Activated CD8-positive, alpha-beta memory T cell treated with anti-CD3 and anti-CD28 coated beads for 1 hour (primary cell): ENCODE data around the gene GYG2.
"Not testable (repeated sequence)": the region's sequence is repeated elsewhere in the genome, so short reads cannot be mapped to it uniquely, and the experiment has no call there.

ENCODE experiments used
- DNase-seq, 2 donors: peaks; one replicate each; pipeline ENCODE4 v3.0.0-alpha.2; 2020; ENCODE audit warnings: low read depth in 1 of 2; ENCODE audit errors: extremely low read depth in 1 of 2

The GYG2 gene

DNA sequence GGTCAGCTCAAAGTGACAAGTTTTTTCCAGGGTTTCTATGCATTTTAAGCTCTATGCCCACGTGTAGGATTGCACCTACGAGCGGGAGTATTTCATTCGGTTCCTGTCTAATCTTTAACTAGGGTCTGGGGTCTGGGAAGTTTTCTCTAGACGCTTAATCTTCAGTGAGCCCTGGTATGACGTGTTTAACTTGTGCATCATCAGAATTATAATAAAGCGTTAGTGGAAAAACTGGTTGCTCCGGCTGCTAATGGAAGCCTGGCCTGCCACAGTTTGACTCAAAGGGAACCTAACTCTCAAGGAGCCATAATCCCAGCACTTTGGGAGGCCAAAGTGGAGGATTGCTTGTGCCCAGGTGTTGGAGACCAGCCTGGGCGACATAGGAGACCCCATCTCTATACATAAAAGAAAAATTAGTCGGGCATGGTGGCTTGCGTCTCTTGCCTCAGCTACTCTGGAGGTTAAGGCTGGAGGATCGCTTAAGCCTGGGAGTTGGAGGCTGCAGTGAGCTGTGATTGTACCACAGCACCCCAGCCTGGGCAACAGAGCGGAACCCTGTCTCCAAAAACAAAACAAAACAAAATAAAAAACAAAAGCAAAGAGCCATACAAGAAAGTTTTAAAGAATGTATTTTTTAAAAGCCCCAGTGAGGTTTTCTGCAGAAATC is 70.2 kb downstream of the GYG2 start:
- no peak for DNase-seq

DNA sequence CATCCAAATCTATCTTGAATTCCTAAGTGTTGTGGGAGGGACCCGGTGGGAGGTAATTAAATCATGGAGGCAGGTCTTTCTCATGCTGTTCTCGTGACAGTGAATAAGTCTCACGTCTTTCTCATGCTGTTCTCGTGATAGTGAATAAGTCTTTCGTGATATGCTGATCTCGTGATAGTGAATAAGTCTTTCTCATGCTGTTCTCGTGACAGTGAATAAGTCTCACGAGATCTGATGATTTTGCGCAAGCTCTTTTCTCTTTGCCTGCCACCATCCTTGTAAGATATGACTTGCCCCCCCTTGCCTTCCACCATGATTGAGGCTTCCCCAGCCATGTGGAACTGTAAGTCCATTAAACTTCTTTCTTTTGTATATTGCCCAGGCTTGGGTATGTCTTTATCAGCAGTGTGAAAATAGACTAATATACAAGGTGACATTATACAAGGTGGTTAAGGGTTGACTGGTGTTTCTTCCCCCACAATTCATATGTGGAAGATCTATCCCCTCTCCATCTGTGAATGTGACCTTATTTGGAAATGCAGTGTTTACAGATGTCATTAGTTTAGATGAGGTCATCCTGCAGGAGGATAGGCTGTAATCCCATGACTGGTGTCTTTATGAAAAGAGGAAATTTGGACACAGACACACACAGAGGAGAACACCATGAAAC is 72.8 kb downstream of the GYG2 start:
- DNase-seq: no peak

DNA sequence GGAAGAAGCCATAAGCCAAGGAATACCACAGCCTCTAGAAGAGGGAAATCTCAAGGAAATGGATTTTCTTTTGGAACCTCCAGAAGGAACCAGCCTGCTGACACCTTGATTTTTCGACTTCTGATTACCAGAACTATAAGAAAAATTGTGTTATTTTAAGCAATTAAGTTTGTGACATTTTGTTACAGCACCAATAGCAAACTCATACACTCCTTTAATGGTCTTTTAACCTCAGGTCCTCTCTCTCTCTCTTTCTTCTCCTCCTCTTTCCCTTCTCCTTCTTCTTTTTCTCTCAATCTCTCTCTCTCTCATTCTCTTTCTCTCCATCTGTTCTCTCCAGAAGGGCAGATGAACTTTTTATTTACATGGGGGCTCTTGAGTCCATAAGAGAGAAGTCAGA is 74.1 kb downstream of the GYG2 start:
- DNase-seq: no peak

DNA sequence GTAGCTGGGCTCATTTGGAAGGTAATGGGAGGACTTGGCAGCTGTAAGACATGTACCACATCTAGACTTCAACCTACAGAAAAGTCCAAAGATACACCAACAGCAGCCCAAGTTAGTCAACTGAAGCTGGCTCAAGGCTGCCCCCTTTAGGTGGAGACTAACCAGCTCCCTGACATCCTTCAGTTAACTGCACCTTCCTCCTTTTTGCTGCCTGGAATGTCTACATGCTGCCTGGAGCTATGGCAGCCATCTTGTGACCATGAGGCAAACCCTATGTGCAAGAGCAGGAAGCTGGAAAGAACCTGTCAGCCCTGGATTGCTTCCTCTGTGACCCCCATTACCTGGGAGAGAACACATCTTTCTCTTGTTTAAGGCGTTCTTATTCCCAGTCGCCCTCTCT is 74.6 kb downstream of the GYG2 start:
- DNase-seq: no peak

DNA sequence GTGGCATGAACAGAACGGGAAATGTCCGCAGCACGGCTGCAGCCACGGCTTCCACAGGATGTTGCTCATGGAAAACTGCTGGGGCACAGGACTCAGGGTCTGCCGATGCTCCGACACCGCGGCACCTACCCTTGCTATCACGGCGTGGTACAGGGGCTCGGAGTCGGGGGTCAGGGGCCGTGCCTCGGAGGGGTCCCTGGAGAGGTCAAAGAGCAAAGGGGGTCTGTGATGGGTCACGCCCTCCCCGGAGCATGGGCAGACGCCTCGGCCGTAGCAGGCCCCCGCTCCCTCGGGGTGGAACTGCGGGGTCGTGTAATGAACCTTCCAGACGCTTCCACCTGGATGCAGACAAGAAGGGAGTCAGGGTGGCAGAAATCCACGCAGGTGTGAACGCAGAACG is 78.6 kb downstream of the GYG2 start:
- no peak for DNase-seq

DNA sequence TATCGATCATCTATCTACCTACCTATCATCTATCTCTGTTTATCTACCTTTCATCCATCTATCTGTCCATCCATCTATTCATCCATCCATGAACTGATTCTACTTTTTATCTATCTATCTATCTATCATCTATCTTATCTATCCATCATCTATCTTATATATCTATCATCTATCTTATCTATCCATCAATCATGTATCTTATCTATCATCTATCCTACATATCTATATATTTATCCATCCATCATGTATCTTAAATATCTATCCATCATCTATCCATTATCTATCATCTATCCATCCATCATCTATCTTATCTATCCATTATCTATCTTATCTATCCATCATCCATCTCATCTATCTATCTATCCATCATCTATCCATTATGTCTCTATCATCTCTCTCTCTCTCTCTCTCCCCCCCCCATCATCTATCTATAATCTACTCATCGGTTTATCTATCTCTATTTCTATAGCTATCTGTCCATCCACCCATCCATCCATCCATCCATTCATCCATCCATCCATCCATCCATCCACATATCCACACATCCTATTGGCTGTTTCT is 79.5 kb downstream of the GYG2 start:
- DNase-seq: no peak

DNA sequence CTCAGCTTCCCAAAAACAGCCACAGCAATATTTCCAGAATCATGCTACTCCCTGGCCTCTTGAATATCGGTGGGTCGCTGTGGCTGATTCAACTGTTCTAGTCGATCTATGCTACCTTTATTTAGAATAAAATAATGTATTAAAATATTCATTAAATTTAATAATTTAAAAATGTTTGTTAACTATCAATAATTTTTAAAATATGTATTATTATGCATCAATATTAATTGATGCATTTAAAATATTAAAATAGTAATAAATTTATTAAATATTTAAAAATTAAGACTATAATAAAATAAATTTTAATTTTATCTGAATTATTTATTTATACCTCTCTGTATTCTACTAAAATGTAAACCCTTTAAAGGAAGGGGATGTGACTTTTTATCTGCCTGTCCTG is 81.4 kb downstream of the GYG2 start:
- DNase-seq: no peak

DNA sequence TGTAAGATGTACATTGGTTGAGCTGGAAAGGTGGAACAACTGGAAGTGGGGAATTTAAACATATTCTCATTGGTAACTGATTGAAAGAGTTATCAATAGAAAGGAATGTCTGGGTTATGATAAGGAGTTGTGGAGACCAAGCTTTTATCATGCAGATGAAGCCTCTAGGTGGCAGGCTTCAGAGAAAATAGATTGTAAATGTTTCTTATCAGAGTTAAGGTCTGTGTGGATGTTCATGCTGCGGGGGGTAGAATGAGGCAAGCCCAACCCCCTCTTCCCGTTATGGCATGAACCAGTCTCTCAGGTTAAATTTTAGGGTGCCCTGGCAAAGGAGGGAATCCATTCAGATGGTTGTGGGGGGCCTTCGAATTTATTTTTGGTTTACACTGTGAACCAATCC is 84.4 kb downstream of the GYG2 start:
- DNase-seq: no peak

DNA sequence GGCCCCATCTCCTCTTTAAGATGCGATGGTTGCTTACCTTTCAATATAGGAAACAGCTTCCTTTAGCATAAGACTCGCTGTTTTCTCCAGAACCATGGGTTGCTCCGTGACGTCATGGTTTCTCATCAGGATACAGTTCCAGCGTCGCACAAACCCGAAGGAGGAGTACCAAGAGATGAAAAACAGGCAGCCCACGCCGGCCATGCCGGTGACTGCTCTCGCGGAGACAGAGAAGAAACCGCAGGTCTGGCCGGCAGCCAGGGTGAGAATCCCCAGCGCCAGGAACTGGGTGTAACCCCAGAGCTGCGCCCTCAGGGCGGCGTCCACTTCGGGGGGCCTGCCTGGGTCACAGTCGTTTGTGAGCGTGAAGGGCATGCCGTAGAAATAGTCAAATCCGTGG is 89.0 kb downstream of the GYG2 start:
- no peak for DNase-seq

DNA sequence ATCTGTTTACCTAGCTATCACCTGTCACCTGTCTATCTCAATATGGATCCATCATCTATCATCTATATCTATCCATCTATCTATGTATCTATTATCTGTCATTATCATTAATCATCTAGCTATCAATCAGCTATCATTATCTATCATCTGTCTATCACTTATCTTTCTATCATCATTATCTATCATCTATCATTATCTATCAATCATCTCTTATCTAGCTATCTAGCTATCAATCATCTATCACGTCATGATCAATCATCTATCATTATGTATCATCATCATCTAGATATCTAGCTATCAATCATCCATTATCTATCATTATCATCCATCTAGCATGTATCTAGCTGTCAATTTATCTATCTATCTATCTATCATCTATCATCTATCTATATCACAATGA is 92.5 kb downstream of the GYG2 start:
- DNase-seq: no peak

DNA sequence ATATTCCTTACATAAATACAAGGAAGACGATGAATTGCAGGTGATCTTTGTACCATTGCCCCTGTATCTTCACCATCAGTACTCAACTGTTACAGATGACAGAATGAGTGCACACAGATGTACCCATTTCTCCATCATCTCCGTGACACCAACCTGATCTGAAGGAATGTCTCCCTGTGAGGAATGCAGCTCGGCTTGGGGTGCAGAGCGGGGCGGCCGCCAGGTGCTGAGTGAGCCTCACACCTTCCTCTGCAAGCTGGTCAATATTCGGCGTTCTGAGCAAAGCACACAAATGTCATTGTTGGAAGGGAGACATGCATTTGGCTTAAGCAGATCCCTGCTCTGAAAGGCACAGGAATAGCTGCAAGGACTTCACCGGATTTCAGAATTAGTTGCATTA is 93.0 kb downstream of the GYG2 start:
- no peak for DNase-seq

DNA sequence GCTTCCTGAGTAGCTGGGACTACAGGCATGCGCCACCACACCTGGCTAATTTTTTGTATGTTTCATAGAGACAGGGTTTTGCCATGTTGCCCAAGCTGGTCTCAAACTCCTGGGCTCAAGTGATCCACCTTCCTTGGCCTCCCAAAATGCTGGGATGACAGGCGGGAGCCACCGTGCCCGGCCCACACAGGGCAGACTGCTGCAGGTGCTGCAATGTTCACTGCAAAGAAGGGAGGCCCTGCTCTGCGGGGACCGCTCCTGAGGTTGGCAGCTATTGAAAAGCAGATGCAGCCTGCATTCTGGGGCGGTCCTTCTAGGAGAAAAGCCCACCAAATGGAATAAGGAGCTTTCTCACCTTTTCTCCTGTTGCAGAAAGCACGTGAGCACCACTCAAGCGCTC is 95.4 kb downstream of the GYG2 start:
- DNase-seq: no peak

DNA sequence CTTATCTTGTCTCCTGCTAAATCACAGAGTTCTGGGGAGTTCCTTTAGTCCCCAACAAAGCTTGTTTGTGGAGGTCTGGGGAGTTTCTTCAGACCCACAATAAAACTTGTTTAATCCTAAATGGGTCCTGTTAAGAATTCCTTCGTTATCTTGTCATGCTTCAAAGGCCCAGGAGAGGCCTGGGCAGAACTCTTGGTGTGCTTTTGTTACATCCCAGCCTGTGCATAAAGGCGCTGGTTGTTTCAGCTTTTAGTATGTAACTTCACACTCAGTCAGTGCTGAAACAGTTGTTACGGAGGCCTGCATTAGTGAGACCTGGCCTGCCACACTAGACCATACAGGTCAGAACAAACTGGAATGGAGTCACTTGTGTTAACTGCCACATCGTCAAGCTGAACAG is 97.5 kb downstream of the GYG2 start:
- DNase-seq: not testable (repeated sequence)

DNA sequence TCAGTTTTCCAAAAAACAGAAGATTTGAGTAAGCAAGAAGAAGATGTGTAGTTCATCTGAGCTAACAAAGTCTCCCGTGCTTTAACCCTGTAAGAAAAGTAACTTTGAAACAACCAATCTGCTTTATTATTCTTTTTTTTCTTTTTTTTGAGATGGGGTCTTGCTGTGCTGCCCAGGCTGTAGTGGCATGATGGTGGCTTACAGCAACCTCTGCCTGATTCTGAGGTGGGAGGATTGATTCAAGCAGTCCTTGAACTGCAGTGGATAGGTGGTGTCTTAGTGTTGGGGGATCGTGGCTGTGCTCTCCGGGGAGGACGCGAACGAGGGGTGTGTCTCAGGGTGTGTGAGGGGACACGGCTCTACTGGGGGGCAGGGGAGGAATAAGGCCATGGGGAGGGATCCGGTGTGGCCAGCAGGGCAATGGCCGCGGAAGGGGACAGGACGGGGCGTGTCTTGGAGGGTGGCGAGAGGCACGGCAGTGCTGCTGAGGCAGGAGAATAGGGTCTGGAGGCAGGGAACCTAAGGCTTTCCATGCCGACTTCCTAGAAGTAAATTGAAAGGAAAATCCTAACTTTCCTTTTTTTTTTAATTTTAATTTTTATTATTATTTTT is 98.0 kb downstream of the GYG2 start:
- DNase-seq: no peak

DNA sequence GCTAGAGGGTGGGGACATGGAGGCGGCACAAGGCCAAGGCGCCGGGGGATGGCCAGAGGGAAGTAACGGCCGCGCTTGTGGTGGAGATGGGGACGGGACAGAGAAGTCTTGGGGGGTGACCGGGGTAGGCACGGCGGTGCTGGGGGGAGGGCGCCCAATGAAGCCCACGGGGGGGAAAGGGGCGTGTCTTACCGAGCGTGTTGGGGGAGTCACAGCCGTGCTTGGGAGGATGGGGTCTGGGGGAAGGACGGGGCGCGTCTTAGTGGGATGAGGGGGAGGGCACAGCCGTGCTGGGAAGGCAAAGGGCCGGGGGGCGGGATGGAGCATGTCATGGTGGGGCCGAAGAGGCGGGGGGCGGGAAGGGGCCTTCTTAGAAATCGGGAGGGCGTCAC is 99.5 kb downstream of the GYG2 start:
- DNase-seq: no peak

DNA sequence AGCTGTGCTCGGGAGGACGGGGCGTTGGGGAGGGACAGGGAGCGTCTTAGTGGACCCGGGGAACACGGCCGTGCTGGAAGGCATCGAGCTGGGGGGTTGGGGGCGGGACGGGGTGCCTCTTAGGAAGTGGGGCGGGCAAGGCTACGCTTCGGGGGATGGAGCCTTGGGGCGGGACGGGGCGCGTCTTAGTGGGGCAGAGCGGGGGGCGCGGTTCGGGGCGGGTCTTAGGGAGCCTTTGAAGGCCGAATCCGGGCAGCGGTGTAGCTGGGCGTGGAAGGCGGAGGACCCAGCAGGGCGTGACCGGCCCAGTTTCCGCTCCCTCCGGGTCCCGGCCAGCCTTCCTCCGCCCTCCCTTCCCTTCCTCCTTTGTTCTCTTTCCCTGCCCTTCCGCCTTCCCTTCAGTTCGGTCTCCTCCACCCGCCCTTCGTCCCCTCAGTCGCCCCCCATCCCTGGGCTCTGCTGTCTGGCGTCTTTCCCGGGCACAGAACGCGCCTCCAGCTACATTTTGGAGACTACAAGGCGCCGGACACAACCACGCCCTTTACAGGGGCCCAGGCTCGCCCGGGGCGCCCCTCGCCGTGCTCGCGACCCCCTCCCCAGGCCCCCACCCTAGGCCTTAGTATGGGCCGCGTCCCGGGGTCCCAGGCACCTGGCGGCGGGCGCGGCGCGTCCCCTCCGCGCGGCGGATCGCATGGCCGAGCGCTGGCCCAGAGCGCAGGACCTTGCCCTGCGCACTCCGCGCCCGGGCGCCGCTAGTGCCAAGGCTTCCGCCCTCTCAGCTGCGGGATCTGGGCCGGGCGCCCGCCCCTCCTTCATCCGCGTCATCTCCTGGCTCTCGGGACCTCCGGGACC is 100.1 kb downstream of the GYG2 start, which contains the start of gene ARSD:
Gene ARSD, minus strand, starts transcription at position 757 of the 852 bp plus-strand sequence. Its CDS starts 64 bp downstream, at position 693.
- DNase-seq: peak; percentile 13 to 14

DNA sequence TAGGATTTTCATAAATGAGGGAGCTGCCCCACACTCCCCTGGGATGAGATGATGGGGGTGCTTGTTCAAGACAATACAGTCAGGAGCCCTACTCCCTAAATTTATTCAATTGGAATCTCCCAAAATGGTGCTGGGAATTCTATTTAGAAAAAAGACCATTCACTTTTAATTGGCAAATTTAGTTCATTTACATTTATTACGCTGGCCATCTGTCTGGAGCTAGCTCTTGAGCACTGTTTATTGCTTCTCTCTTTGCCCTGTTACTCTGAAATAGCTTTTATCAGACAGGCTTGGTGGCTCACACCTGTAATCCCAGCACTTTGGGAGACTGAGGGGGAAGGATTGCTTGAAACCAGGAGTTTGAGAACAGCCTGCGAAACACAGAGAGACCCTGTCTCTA is 102.4 kb downstream of the GYG2 start:
- no peak for DNase-seq

DNA sequence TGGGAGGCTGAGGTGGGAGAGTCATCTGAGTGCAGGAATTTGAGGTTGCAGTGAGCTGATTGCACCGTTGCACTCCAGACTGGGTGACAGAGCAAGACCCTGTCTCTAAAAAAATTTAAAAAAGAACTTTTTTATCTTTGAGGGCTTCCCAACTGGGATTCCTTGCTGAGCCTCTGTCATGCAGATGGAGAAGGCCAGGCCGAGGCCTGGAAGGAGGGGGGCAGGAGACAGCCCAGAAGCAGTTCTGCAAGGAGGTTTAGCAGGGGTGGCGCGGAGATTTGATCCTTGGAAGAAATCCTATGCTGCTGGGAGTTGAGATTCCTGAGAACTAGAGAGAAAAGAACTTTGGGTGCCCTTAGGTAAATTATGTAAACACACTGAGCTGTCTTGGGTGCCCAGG is 102.9 kb downstream of the GYG2 start:
- DNase-seq: no peak
